PFSK-1 (cell line): Measurements from ENCODE around the gene TP53BP2.

Experiments
- POLR2AphosphoS5 ChIP-seq: IDR thresholded peaks from 2 replicates; pipeline ENCODE4 v1.6.1; 2012; ENCODE audit warnings: low read depth, mild to moderate bottlenecking, control low read depth, low read length, moderate library complexity
- REST ChIP-seq, 2 experiments: IDR thresholded peaks; 2 replicates each; pipeline versions ENCODE4 v1.6.1 to v1.8.0; 2011 to 2012; ENCODE audit warnings: low read depth in 2 of 2, low read length in 2 of 2, control low read depth in 1 of 2, inconsistent platforms in 1 of 2, mild to moderate bottlenecking in 1 of 2, moderate library complexity in 1 of 2; ENCODE audit not compliant: insufficient read depth in 1 of 2
- SIN3A ChIP-seq: IDR thresholded peaks from 2 replicates; pipeline ENCODE4 v1.6.1; 2012; ENCODE audit warnings: mild to moderate bottlenecking, low read length, moderate library complexity, borderline replicate concordance; ENCODE audit not compliant: insufficient read depth
- TAF1 ChIP-seq: IDR thresholded peaks from 2 replicates; pipeline ENCODE4 v1.6.1; 2012; ENCODE audit warnings: low read length, control low read depth, borderline replicate concordance; ENCODE audit not compliant: insufficient read depth

DNA sequence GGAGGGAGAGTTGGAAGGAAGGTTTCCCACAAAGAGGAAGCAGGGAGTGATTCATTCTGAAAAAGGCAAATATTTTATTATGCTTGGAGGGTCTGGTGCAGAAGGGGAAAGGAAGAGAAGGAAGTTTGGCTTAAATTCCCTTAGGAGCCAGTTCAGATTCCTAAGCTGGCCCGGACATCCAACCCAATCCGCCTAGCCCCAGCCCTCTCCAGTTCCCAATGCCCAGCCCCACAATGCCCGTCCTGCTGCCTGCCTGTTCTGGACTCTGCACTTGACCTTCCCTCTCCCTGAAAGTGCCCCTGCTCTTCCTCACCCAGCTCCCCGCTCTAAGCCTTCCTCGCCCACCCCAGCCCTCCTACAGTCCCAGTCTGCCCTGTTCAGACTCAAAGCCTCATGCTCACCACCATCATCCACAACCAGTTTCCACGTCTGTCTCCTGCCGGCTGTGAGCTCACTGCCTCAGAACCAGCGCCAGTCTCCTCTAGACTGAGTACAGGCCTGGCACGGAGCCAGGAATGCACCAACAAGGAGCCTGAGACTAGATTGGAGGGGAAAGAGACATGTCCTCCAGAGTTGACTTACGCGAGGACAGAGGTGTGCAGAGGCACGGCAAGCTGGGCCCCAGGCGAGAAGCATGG, 114.5 kb downstream of the TP53BP2 start:
- TF ChIP-seq SIN3A (no peak), POLR2AphosphoS5 (peak; percentile 44; the same call in 1 of the 2 replicates), TAF1 (no peak; the same call in 1 of the 2 replicates), REST (IDR thresholded peaks at IDR 0.05; ENCODE audit: insufficient read depth in 1 of 2, low read depth in 2 of 2, low read length in 2 of 2) (no peak)
